Esophagus (tissue), 2 donors: ENCODE results near the gene ZNF236. TPM values are rescaled to one million over a fixed set of nuclear protein-coding genes. Genes with fewer than 3 reads are reported as not detected.

Experiments used
- H3K27ac ChIP-seq, 2 donors: one replicate each; pipeline ENCODE4 v1.5.1; 2013; ENCODE audit warnings: low read depth in 2 of 2, mild to moderate bottlenecking in 2 of 2, inconsistent platforms in 1 of 2, low read length in 1 of 2, moderate library complexity in 1 of 2
- H3K27me3 ChIP-seq, 2 donors: one replicate each; pipeline ENCODE4 v1.6.1; 2013; ENCODE audit warnings: low read length in 2 of 2, control low read depth in 1 of 2, mild to moderate bottlenecking in 1 of 2; ENCODE audit not compliant: insufficient read depth in 2 of 2, control insufficient read depth in 1 of 2
- H3K36me3 ChIP-seq, 2 donors: one replicate each; pipeline ENCODE4 v1.6.1; 2013; ENCODE audit warnings: low read length in 1 of 2; ENCODE audit not compliant: control insufficient read depth in 2 of 2, insufficient read depth in 2 of 2
- H3K4me1 ChIP-seq, 2 donors: one replicate each; pipeline ENCODE4 v1.6.1; 2013; ENCODE audit warnings: low read length in 1 of 2; ENCODE audit not compliant: control insufficient read depth in 2 of 2, insufficient read depth in 2 of 2
- H3K4me3 ChIP-seq, 2 donors: one replicate each; pipeline ENCODE4 v1.5.1; 2013; ENCODE audit warnings: low read length in 2 of 2, mild to moderate bottlenecking in 2 of 2, low read depth in 1 of 2, moderate library complexity in 1 of 2
- H3K9me3 ChIP-seq, 2 donors: one replicate each; pipeline ENCODE4 v1.6.1; 2013; ENCODE audit warnings: mild to moderate bottlenecking in 2 of 2, low read depth in 1 of 2, low read length in 1 of 2, moderate library complexity in 1 of 2; ENCODE audit not compliant: control insufficient read depth in 2 of 2, insufficient read depth in 1 of 2
- WGBS, 2 donors: extraction: QIAGEN DNeasy Blood & Tissue Kit; methylation state at CpG; one replicate each; pipeline ENCODE4 v1.1.7; 2013; 5-methylcytosine and 5-hydroxymethylcytosine counted together
- polyA plus RNA-seq, 2 donors: library from polyadenylated mRNA; stranded (reverse); fragments of 200-250 nt; gene quantifications; one replicate each; pipeline ENCODE4 v1.2.3, GENCODE V29; 2013
- donor health status: healthy with polysubstance abuse.
- donor health status: Bipolar disorder and iron deficiency.

ZNF236 gene
- polyA plus RNA-seq, 2 donors = 1.3 to 3.0 TPM

GRCh38 chr18:76827205-76828200 is 5.1 kb downstream of the ZNF236 start:
- 71 to 81% methylated on average over 11 of the region's 11 CpGs for WGBS, 2 donors

GRCh38 chr18:76834379-76834778 is 12.0 kb downstream of the ZNF236 start:
- Histone ChIP-seq H3K36me3 (no peaks in the 10 kb centered on the region), H3K9me3 (no peaks in the 10 kb centered on the region), H3K4me3 (no peak overlapping the region), H3K4me1 (no peaks in the 10 kb centered on the region), H3K27me3 (no peaks in the 10 kb centered on the region), H3K27ac (no peak overlapping the region)
- 93 to 96% methylated on average over 6 of the region's 6 CpGs for WGBS, 2 donors

More at GRCh38 chr18:76827205-76828200, 5.1 kb downstream of the ZNF236 start:
- no peaks in the 10 kb centered on the region for H3K36me3 ChIP-seq
- no peaks in the 10 kb centered on the region for H3K9me3 ChIP-seq
- no peaks in the 10 kb centered on the region for H3K27me3 ChIP-seq
- no peak overlapping the region for H3K27ac ChIP-seq
- H3K4me3 ChIP-seq = no peak overlapping the region
- peaks cover 3 to 4% of the 10 kb centered on the region in 2 donors for H3K4me1 ChIP-seq

- H3K4me3 ChIP-seq = no peak overlapping the region
- no peaks in the 10 kb centered on the region for H3K4me1 ChIP-seq
- H3K36me3 ChIP-seq = no peaks in the 10 kb centered on the region
- no peaks in the 10 kb centered on the region for H3K9me3 ChIP-seq
- no peak overlapping the region for H3K27ac ChIP-seq
- H3K27me3 ChIP-seq = no peaks in the 10 kb centered on the region
Measured at GRCh38 chr18:76835380-76835779, 13.0 kb downstream of the ZNF236 start.

GRCh38 chr18:76837071-76837470 is 14.7 kb downstream of the ZNF236 start:
- H3K27me3 ChIP-seq = no peaks in the 10 kb centered on the region
- H3K27ac ChIP-seq = no peak overlapping the region
- no peak overlapping the region for H3K4me3 ChIP-seq
- H3K4me1 ChIP-seq = no peaks in the 10 kb centered on the region
- H3K9me3 ChIP-seq = no peaks in the 10 kb centered on the region
- no peaks in the 10 kb centered on the region for H3K36me3 ChIP-seq
- 58 to 80% methylated on average over 6 of the region's 6 CpGs for WGBS, 2 donors

GRCh38 chr18:76838182-76838581 is 15.8 kb downstream of the ZNF236 start:
- H3K4me3 ChIP-seq = no peak overlapping the region
- H3K36me3 ChIP-seq = no peaks in the 10 kb centered on the region
- H3K9me3 ChIP-seq = no peaks in the 10 kb centered on the region
- H3K27me3 ChIP-seq = no peaks in the 10 kb centered on the region
- H3K4me1 ChIP-seq = no peaks in the 10 kb centered on the region
- WGBS, 2 donors = 44 to 52% methylated on average over 3 of the region's 3 CpGs
- no peak overlapping the region for H3K27ac ChIP-seq

- Histone ChIP-seq H3K27me3 (no peaks in the 10 kb centered on the region), H3K27ac (no peak overlapping the region), H3K4me1 (no peaks in the 10 kb centered on the region), H3K36me3 (no peaks in the 10 kb centered on the region), H3K9me3 (no peaks in the 10 kb centered on the region), H3K4me3 (no peak overlapping the region)
- 64 to 69% methylated on average over 4 of the region's 4 CpGs for WGBS, 2 donors
Measured at GRCh38 chr18:76839086-76839794, 16.9 kb downstream of the ZNF236 start.

GRCh38 chr18:76842837-76843530 is 20.6 kb downstream of the ZNF236 start:
- H3K9me3 ChIP-seq = no peaks in the 10 kb centered on the region
- no peaks in the 10 kb centered on the region for H3K4me1 ChIP-seq
- H3K4me3 ChIP-seq = no peak overlapping the region
- no peak overlapping the region for H3K27ac ChIP-seq
- 71 to 88% methylated on average over 6 of the region's 6 CpGs for WGBS, 2 donors
- no peaks in the 10 kb centered on the region for H3K36me3 ChIP-seq
- H3K27me3 ChIP-seq = no peaks in the 10 kb centered on the region

- 71 to 79% methylated on average over 4 of the region's 4 CpGs for WGBS, 2 donors
Measured at GRCh38 chr18:76844144-76844543, 21.8 kb downstream of the ZNF236 start.

GRCh38 chr18:76844742-76845477 is 22.6 kb downstream of the ZNF236 start:
- 80 to 86% methylated on average over 4 of the region's 4 CpGs for WGBS, 2 donors
- Histone ChIP-seq H3K4me3 (no peak overlapping the region), H3K9me3 (no peaks in the 10 kb centered on the region), H3K27me3 (no peaks in the 10 kb centered on the region), H3K36me3 (no peaks in the 10 kb centered on the region), H3K4me1 (no peaks in the 10 kb centered on the region), H3K27ac (no peak overlapping the region)

More at GRCh38 chr18:76844144-76844543, 21.8 kb downstream of the ZNF236 start:
- H3K27ac ChIP-seq = no peak overlapping the region
- H3K36me3 ChIP-seq = no peaks in the 10 kb centered on the region
- no peaks in the 10 kb centered on the region for H3K4me1 ChIP-seq
- H3K27me3 ChIP-seq = no peaks in the 10 kb centered on the region
- H3K4me3 ChIP-seq = no peak overlapping the region
- no peaks in the 10 kb centered on the region for H3K9me3 ChIP-seq
